Neutrophil (primary cell): ENCODE measurements around the gene SOAT2.

ENCODE experiments used
- H3K27ac ChIP-seq: fragments of 200-600 bp; sonication (generic); 2 replicates; pipeline ENCODE4 v1.5.1; 2016; ENCODE audit warnings: mild to moderate bottlenecking, moderate library complexity
- H3K27me3 ChIP-seq: fragments of 200-600 bp; sonication (generic); 2 replicates; pipeline ENCODE4 v1.6.0; 2016; ENCODE audit warnings: mild to moderate bottlenecking
- H3K36me3 ChIP-seq: fragments of 200-600 bp; sonication (generic); 2 replicates; pipeline ENCODE4 v1.5.1; 2017
- H3K4me1 ChIP-seq, 2 experiments: fragments of 200-600 bp in 1 of 2; sonication (generic) in 1 of 2; 1 replicate in 1 of 2; 2 replicates in 1 of 2; pipeline versions ENCODE4 v1.5.1 to v1.6.1; 2013 to 2016; ENCODE audit warnings: low read depth in 1 of 2, low read length in 1 of 2, mild to moderate bottlenecking in 1 of 2, moderate library complexity in 1 of 2; ENCODE audit not compliant: control insufficient read depth in 1 of 2, insufficient read depth in 1 of 2
- H3K4me3 ChIP-seq, 2 experiments: fragments of 200-600 bp in 1 of 2; sonication (generic) in 1 of 2; 1 replicate in 1 of 2; 2 replicates in 1 of 2; pipeline ENCODE4 v1.5.1; 2013 to 2016; ENCODE audit warnings: low read depth in 1 of 2, low read length in 1 of 2, mild to moderate bottlenecking in 1 of 2, moderate library complexity in 1 of 2
- H3K9me3 ChIP-seq: fragments of 200-600 bp; sonication (generic); 2 replicates; pipeline ENCODE4 v1.5.1; 2016
- TF ChIP-seq, protein P1 (sequence below): fragments of 200-600 bp; sonication (generic); IDR thresholded peaks from 2 replicates; pipeline ENCODE4 v1.5.1; 2016; ENCODE audit warnings: antibody characterized with exemption

Gene SOAT2

DNA sequence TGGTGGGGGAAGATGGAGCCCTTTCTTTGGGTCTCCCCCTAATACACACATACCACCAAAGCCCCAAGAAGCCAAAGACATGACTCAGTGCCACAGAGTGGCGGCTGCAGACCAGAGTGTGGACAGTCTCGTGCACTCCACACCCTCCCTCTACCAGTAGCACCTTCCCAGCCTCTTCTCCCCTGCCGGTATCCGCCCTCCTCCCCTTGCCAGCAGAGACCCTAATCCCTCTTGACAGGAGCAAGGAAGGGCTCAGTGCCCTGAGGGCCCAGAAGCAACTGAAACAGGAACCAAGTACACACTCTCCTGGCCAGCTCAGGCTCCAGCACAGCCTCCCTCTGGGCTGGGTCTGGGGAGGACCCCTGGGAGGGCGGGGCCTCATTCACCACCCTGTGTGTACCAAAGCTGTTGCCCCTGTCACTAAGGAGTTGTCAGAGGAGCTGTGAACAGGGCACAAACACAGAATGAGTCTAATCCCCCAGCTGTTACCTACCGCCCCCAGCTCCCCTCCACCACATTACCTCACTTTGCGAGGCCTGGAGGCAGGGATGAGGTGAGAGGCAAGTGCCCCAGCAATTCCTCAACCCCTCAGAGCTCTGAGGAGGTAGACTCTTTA, 32.3 kb upstream of the SOAT2 start:
- Histone ChIP-seq H3K27me3 (no peaks in the 10 kb centered on the region), H3K4me3 (no peak overlapping the region), H3K36me3 (peaks cover 76% of the 10 kb centered on the region), H3K4me1 (peaks cover 21 to 23% of the 10 kb centered on the region in 2 experiments), H3K9me3 (no peaks in the 10 kb centered on the region), H3K27ac (no peak overlapping the region)
- TF ChIP-seq, protein P1, sequence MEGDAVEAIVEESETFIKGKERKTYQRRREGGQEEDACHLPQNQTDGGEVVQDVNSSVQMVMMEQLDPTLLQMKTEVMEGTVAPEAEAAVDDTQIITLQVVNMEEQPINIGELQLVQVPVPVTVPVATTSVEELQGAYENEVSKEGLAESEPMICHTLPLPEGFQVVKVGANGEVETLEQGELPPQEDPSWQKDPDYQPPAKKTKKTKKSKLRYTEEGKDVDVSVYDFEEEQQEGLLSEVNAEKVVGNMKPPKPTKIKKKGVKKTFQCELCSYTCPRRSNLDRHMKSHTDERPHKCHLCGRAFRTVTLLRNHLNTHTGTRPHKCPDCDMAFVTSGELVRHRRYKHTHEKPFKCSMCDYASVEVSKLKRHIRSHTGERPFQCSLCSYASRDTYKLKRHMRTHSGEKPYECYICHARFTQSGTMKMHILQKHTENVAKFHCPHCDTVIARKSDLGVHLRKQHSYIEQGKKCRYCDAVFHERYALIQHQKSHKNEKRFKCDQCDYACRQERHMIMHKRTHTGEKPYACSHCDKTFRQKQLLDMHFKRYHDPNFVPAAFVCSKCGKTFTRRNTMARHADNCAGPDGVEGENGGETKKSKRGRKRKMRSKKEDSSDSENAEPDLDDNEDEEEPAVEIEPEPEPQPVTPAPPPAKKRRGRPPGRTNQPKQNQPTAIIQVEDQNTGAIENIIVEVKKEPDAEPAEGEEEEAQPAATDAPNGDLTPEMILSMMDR: no peak

- Histone ChIP-seq H3K27ac (peak overlapping the region; percentile 84), H3K4me1 (peaks cover 24 to 26% of the 10 kb centered on the region in 2 experiments), H3K4me3 (no peak overlapping the region), H3K9me3 (no peaks in the 10 kb centered on the region), H3K27me3 (no peaks in the 10 kb centered on the region), H3K36me3 (peaks cover 76% of the 10 kb centered on the region)
- TF ChIP-seq, protein P1: no peak
Measured at GRCh38 chr12:53071591-53072551, 31.4 kb upstream of the SOAT2 start.

GRCh38 chr12:53073881-53074280, 29.4 kb upstream of the SOAT2 start:
- TF ChIP-seq, protein P1: no peak
- peak overlapping the region; percentile 7 for H3K27ac ChIP-seq
- no peaks in the 10 kb centered on the region for H3K9me3 ChIP-seq
- H3K4me1 ChIP-seq: peaks cover 34 to 35% of the 10 kb centered on the region in 2 experiments
- no peaks in the 10 kb centered on the region for H3K27me3 ChIP-seq
- no peak overlapping the region for H3K4me3 ChIP-seq
- peaks cover 59% of the 10 kb centered on the region for H3K36me3 ChIP-seq

GRCh38 chr12:53074283-53074998, 28.8 kb upstream of the SOAT2 start:
- TF ChIP-seq, protein P1: no peak
- H3K36me3 ChIP-seq: peaks cover 54% of the 10 kb centered on the region
- no peaks in the 10 kb centered on the region for H3K27me3 ChIP-seq
- H3K27ac ChIP-seq: peak overlapping the region; percentile 7
- H3K4me3 ChIP-seq: no peak overlapping the region
- H3K4me1 ChIP-seq: peaks cover 35% of the 10 kb centered on the region in 2 experiments
- H3K9me3 ChIP-seq: no peaks in the 10 kb centered on the region

- Histone ChIP-seq H3K27ac (no peak overlapping the region), H3K36me3 (peaks cover 48% of the 10 kb centered on the region), H3K4me1 (peaks cover 39 to 40% of the 10 kb centered on the region in 2 experiments), H3K9me3 (no peaks in the 10 kb centered on the region), H3K4me3 (no peak overlapping the region), H3K27me3 (no peaks in the 10 kb centered on the region)
- TF ChIP-seq, protein P1: no peak
Measured at GRCh38 chr12:53074999-53075370, 28.3 kb upstream of the SOAT2 start.
